HG02571 (cell line): ENCODE data around the gene PRR19.

Experiments
- ATAC-seq: cut with Tn5 transposase; IDR thresholded peaks from one replicate; pipeline ENCODE4 v1.9.1; 2021; ENCODE audit warnings: mild to moderate bottlenecking, moderate library complexity; ENCODE audit not compliant: unreplicated experiment

Gene PRR19

GRCh38 chr19:42281827-42282762, 19.8 kb upstream of the PRR19 start:
- no peak for ATAC-seq

- no peak for ATAC-seq
Measured at GRCh38 chr19:42282819-42283187, 19.1 kb upstream of the PRR19 start.

- ATAC-seq: peak; percentile 42
Measured at GRCh38 chr19:42283188-42284065, 18.5 kb upstream of the PRR19 start.

- peak; percentile 32 for ATAC-seq
Measured at GRCh38 chr19:42284066-42284501, 17.8 kb upstream of the PRR19 start.

- ATAC-seq: no peak
Measured at GRCh38 chr19:42284591-42285341, 17.2 kb upstream of the PRR19 start.

- no peak for ATAC-seq
Measured at GRCh38 chr19:42285541-42285941, 16.4 kb upstream of the PRR19 start.

- ATAC-seq: no peak
Measured at GRCh38 chr19:42285988-42286348, 16.0 kb upstream of the PRR19 start.

- ATAC-seq: no peak
Measured at GRCh38 chr19:42286349-42287016, 15.4 kb upstream of the PRR19 start.

- no peak for ATAC-seq
Measured at GRCh38 chr19:42287017-42287826, 14.7 kb upstream of the PRR19 start.

GRCh38 chr19:42287827-42288107, 14.2 kb upstream of the PRR19 start:
- no peak for ATAC-seq

- no peak for ATAC-seq
Measured at GRCh38 chr19:42288387-42288786, 13.5 kb upstream of the PRR19 start.

- ATAC-seq: no peak
Measured at GRCh38 chr19:42288881-42289555, 12.9 kb upstream of the PRR19 start.

GRCh38 chr19:42289556-42290041, 12.3 kb upstream of the PRR19 start:
- no peak for ATAC-seq

GRCh38 chr19:42290136-42290522, 11.8 kb upstream of the PRR19 start:
- ATAC-seq: no peak

- ATAC-seq: no peak
Measured at GRCh38 chr19:42290523-42291434, 11.2 kb upstream of the PRR19 start.

- ATAC-seq: no peak
Measured at GRCh38 chr19:42291435-42291810, 10.5 kb upstream of the PRR19 start.

GRCh38 chr19:42292042-42292960, 9.6 kb upstream of the PRR19 start:
- no peak for ATAC-seq
